Fibroblast of lung (primary cell): Measurements from ENCODE around the gene FGF14. TPM values are rescaled to one million over a fixed set of nuclear protein-coding genes. Genes with fewer than 3 reads are reported as not detected.

ENCODE experiments used
- DNase-seq, 2 donors: peaks; one replicate each; pipeline versions ENCODE4 v3.0.0 to v3.0.0-alpha.2; 2010; ENCODE audit warnings: low read depth in 2 of 2
- H2AFZ ChIP-seq: 2 replicates; pipeline ENCODE4 v1.5.1; 2012; ENCODE audit warnings: low read length, control low read depth, inconsistent platforms
- H3K27ac ChIP-seq: 2 replicates; pipeline ENCODE4 v1.5.1; 2011; ENCODE audit warnings: low read length, control low read depth; ENCODE audit not compliant: insufficient read depth
- H3K27me3 ChIP-seq: 2 replicates; pipeline ENCODE4 v1.5.1; 2011; ENCODE audit warnings: mild to moderate bottlenecking, low read length; ENCODE audit not compliant: control insufficient read depth, insufficient read depth
- H3K36me3 ChIP-seq: 2 replicates; pipeline ENCODE4 v1.5.1; 2011; ENCODE audit warnings: low read length; ENCODE audit not compliant: control insufficient read depth, insufficient read depth
- H3K4me1 ChIP-seq: 2 replicates; pipeline ENCODE4 v1.5.1; 2011; ENCODE audit warnings: low read length; ENCODE audit not compliant: control insufficient read depth, insufficient read depth; ENCODE audit errors: extremely low read depth
- H3K4me2 ChIP-seq: 2 replicates; pipeline ENCODE4 v1.5.1; 2011; ENCODE audit warnings: low read length, control low read depth; ENCODE audit not compliant: insufficient read depth; ENCODE audit errors: extremely low read depth
- H3K4me3 ChIP-seq, 4 experiments: fragments of 200-600 bp in 1 of 4; sonication (generic) in 1 of 4; replicated peaks in 1 of 4; 2 replicates each; pipeline ENCODE4 v1.5.1; 2011 to 2016; ENCODE audit warnings: low read length in 4 of 4, low read depth in 3 of 4, mild to moderate bottlenecking in 3 of 4, control low read depth in 2 of 4, inconsistent platforms in 1 of 4, mixed read lengths in 1 of 4; ENCODE audit not compliant: insufficient read depth in 1 of 4; ENCODE audit errors: control extremely low read depth in 1 of 4
- H3K79me2 ChIP-seq: 2 replicates; pipeline ENCODE4 v1.5.1; 2012; ENCODE audit warnings: mild to moderate bottlenecking, low read length, inconsistent platforms; ENCODE audit not compliant: control insufficient read depth, insufficient read depth
- H3K9ac ChIP-seq: 2 replicates; pipeline ENCODE4 v1.5.1; 2011; ENCODE audit warnings: mild to moderate bottlenecking, low read length, control low read depth; ENCODE audit not compliant: insufficient read depth
- H3K9me3 ChIP-seq: 2 replicates; pipeline ENCODE4 v1.5.1; 2012; ENCODE audit warnings: low read depth, low read length; ENCODE audit not compliant: control insufficient read depth, insufficient read depth
- H4K20me1 ChIP-seq: 2 replicates; pipeline ENCODE4 v1.5.1; 2011; ENCODE audit warnings: low read length; ENCODE audit not compliant: control insufficient read depth, insufficient read depth; ENCODE audit errors: extremely low read depth
- EZH2 ChIP-seq: IDR thresholded peaks from 2 replicates; pipeline ENCODE4 v1.5.1; 2012; ENCODE audit warnings: low read length, control low read depth, mild to moderate bottlenecking; ENCODE audit errors: missing control alignments
- polyA plus RNA-seq, 2 donors: library from polyadenylated mRNA; depleted of rRNA in 1 of 2; stranded (reverse) in 1 of 2; unstranded in 1 of 2; fragments of >200 nt; gene quantifications; 2 replicates each; pipeline ENCODE4 v1.2.1, GENCODE V29; 2011 to 2012; ENCODE audit warnings: missing spikeins in 1 of 2
- total RNA-seq: library from RNA; depleted of rRNA; stranded (reverse); fragments of >200 nt; gene quantifications from 2 replicates; pipeline ENCODE4 v1.2.1, GENCODE V29; 2014
- TF ChIP-seq, protein P1 (sequence below), 2 donors: IDR thresholded peaks in 1 of 2; conservative IDR thresholded peaks in 1 of 2; 1 replicate in 1 of 2; 2 replicates in 1 of 2; pipeline ENCODE4 v1.5.1; 2011 to 2012; ENCODE audit warnings: low read length in 2 of 2, control low read depth in 1 of 2, inconsistent platforms in 1 of 2, low read depth in 1 of 2, mild to moderate bottlenecking in 1 of 2

FGF14 gene
- total and polyA plus RNA-seq, 2 donors (not counting 1 experiment from before 2014, with no cell fraction given) = 0.94 to 7.8 TPM

DNA sequence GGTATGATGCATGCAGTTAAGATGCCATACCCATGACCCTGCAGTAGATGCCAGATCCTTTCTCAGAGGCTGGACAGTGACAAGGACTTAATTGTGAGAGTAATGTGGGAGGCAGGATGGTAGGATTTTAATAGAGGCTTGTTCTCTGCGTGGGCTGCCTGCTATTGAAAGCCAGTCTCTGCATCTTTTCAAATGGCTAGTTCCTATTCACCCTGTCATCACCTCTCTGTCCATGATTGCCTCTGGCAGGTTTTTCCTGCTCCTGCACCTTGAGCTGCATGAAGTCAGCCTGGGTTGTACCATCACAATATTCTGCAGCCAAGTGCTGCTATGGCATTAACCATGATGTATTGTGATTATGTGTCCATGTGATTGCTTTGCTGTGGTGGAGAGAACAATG, 508.8 kb downstream of the FGF14 start:
- H3K9me3 ChIP-seq = no peaks in the 10 kb centered on the region
- no peak for DNase-seq
- H3K4me2 ChIP-seq = no peak overlapping the region
- TF ChIP-seq, protein P1, sequence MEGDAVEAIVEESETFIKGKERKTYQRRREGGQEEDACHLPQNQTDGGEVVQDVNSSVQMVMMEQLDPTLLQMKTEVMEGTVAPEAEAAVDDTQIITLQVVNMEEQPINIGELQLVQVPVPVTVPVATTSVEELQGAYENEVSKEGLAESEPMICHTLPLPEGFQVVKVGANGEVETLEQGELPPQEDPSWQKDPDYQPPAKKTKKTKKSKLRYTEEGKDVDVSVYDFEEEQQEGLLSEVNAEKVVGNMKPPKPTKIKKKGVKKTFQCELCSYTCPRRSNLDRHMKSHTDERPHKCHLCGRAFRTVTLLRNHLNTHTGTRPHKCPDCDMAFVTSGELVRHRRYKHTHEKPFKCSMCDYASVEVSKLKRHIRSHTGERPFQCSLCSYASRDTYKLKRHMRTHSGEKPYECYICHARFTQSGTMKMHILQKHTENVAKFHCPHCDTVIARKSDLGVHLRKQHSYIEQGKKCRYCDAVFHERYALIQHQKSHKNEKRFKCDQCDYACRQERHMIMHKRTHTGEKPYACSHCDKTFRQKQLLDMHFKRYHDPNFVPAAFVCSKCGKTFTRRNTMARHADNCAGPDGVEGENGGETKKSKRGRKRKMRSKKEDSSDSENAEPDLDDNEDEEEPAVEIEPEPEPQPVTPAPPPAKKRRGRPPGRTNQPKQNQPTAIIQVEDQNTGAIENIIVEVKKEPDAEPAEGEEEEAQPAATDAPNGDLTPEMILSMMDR (conservative IDR thresholded peaks at IDR 0.05 in 1 of 2, IDR thresholded peaks at IDR 0.05 in 1 of 2; ENCODE audit: low read depth in 1 of 2, low read length in 2 of 2) = no peak
- no peak for TF ChIP-seq EZH2
- H2AFZ ChIP-seq = no peak overlapping the region
- no peak overlapping the region for H3K9ac ChIP-seq
- H3K27me3 ChIP-seq = no peaks in the 10 kb centered on the region
- no peak overlapping the region for H3K4me3 ChIP-seq
- H3K79me2 ChIP-seq = no peaks in the 10 kb centered on the region
- no peaks in the 10 kb centered on the region for H4K20me1 ChIP-seq
- H3K27ac ChIP-seq = no peak overlapping the region
- no peaks in the 10 kb centered on the region for H3K36me3 ChIP-seq
- no peaks in the 10 kb centered on the region for H3K4me1 ChIP-seq

DNA sequence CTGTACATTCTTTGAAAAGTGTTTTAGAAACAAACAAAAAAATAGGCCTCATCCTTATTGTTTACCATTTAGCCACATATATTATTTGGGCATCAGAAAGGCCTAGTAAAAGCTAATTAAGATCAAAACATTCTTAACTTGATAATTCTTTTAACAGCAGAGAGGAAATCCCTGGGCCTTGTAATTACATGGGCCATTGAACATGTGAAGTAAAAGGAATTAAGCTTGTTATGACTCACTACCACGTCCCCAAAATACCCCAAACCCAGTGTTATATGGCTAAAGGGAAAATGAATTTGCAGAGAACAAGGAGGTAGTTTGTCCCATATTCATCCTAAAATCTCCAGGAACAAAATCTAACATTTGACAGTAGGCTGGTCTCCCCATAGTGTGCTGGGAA, 509.6 kb downstream of the FGF14 start:
- DNase-seq = peak in 1 of 2 donors; percentile 12
- no peak overlapping the region for H2AFZ ChIP-seq
- H3K36me3 ChIP-seq = no peaks in the 10 kb centered on the region
- no peak overlapping the region for H3K9ac ChIP-seq
- no peaks in the 10 kb centered on the region for H3K79me2 ChIP-seq
- H3K4me2 ChIP-seq = no peak overlapping the region
- no peaks in the 10 kb centered on the region for H3K27me3 ChIP-seq
- TF ChIP-seq, protein P1 (conservative IDR thresholded peaks at IDR 0.05 in 1 of 2, IDR thresholded peaks at IDR 0.05 in 1 of 2; ENCODE audit: low read depth in 1 of 2, low read length in 2 of 2) = no peak
- TF ChIP-seq EZH2 = no peak
- no peak overlapping the region for H3K4me3 ChIP-seq
- H3K9me3 ChIP-seq = no peaks in the 10 kb centered on the region
- no peaks in the 10 kb centered on the region for H3K4me1 ChIP-seq
- no peak overlapping the region for H3K27ac ChIP-seq
- H4K20me1 ChIP-seq = no peaks in the 10 kb centered on the region

DNA sequence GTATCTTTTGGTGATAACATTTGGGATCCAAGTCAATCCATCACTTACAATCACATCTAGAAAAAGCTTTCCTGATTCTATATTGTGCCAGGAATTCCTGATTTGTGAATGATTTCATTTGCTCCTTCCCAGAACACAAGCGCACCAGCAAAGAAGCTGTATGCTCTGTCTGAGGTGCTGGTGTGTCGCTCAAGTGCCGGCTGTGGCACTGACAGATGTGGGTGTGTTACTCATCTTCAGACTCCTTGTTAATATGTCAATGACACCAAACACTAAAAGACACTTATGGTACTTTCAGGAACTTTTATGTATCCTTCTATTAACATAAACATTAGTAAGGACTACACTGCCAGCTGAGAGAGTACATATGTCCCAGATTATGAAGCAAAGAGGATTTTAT, 520.3 kb downstream of the FGF14 start:
- Histone ChIP-seq H3K4me3 (no peak overlapping the region), H3K79me2 (no peaks in the 10 kb centered on the region), H3K27ac (no peak overlapping the region), H4K20me1 (no peaks in the 10 kb centered on the region), H3K36me3 (no peaks in the 10 kb centered on the region), H2AFZ (no peak overlapping the region), H3K27me3 (no peaks in the 10 kb centered on the region), H3K4me1 (no peaks in the 10 kb centered on the region), H3K9ac (no peak overlapping the region), H3K9me3 (no peaks in the 10 kb centered on the region), H3K4me2 (no peak overlapping the region)
- DNase-seq = no peak
- TF ChIP-seq EZH2 = no peak
- TF ChIP-seq, protein P1 (conservative IDR thresholded peaks at IDR 0.05 in 1 of 2, IDR thresholded peaks at IDR 0.05 in 1 of 2; ENCODE audit: low read depth in 1 of 2, low read length in 2 of 2) = no peak
